CD4-positive, alpha-beta T cell treated with Interleukin-17A for 4 hours (primary cell): ENCODE results near the gene GAD2.
A peak's percentile ranks its signal among the peaks of the same experiment; 100 is the strongest.
"Not testable (repeated sequence)": the region's sequence is repeated elsewhere in the genome, so short reads cannot be mapped to it uniquely, and the experiment has no call there.

Experiments used
- DNase-seq: peaks from one replicate; pipeline ENCODE4 v3.0.0-alpha.2; 2020; ENCODE audit warnings: mixed read lengths

GAD2 gene

DNA sequence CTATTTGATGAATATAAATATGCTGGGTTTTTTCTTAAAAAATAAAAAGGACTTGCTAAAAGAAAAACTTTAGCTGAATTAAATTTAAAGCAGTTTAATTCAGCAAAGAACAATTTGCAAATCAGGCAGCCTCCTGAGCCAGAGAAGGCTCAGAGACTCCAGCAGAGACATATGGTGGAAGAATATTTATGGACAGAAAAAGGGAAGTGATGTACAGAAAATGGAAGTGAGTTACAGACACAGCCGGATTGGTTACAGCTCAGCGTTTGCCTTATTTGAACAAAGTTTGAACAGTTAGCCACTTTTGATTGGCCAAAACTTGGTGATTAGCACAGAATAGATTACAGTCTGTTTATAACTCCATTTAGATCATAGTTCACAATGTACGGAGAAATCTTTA lies 110.3 kb downstream of the GAD2 start:
- no peak for DNase-seq

GRCh38 chr10:26327811-26328210 lies 111.2 kb downstream of the GAD2 start:
- DNase-seq, result no peak

GRCh38 chr10:26331371-26331770 lies 114.8 kb downstream of the GAD2 start:
- no peak for DNase-seq

DNA sequence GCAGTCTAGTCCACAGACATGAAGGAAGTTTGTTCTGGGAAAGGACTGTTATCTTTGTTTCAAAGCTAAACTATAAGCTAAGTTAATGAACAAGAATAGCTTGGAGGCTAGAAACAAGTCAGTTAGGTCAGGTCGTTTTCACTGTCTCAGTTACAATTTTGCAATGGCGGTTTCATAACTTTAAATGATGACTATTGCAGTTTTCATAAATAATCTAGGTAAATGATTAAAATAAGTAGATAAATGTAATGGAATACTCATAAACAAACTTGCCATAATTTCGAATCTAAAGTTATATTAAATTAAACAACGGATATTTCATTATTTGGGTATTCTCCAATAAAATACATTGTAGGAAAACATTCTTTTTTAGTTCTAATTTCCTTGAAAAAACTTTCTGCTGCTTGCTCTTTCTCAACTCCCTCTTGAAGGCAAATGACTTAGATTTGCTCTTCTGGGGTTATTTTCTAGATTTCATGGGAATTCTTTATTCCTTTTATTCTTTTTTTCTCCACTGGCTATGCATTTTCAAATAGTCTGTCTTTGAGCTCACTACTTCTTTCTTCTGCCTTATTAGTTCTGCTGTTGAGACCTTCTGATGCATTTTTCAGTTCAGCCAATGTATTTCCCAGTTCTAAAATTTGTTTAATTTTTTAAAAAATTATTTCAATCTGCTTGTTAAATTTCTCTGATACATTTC lies 117.8 kb downstream of the GAD2 start:
- DNase-seq, result no peak

GRCh38 chr10:26334932-26335573 lies 118.5 kb downstream of the GAD2 start:
- peak; percentile 68 for DNase-seq

DNA sequence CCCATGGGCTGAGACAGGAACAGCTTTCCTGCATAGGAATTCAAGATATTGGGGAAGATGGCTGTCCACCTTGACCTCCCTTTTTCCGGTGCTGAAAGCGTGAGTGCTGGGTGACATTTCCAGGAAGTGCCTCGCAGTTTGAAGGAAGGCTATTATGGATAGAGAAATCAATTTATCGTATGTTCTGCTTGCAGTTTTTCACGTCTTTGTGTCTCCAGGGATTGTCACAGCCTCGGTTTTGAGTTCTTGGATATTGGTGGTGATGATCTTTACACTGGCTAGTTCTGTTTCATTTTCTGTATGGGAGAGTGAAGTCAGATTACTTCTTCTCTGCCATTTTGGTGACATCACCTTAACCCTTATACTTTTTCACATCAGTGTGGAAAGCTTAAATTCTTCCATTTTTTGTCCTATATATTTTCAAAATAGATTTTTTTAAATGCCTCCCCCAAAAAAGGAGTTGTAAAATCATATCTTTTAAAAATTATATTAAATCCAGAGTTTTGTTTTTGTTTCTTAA lies 119.1 kb downstream of the GAD2 start:
- no peak for DNase-seq

- DNase-seq, result no peak
Observed at GRCh38 chr10:26336979-26337378, 120.4 kb downstream of the GAD2 start.

DNA sequence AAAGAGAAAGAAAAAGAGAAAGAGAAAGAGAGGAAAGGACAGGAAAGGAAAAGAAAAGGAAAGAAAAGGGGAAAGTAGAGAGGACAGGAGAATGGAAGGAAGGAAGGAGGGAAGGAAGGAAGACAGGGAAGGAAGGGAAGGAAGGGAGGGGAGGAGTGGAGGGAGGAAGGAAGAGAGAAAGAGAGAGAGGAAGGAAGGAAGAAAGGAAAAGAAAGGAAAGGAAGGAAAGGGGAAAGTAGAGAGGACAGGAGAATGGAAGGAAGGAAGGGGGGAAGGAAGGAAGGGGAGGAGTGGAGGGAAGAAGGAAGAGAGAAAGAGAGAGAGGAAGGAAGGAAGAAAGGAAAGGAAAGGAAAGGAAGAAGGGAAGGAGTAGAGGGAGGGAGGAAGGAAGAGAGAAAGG lies 125.1 kb downstream of the GAD2 start:
- no peak for DNase-seq

- DNase-seq, result not testable (repeated sequence)
Observed at GRCh38 chr10:26348821-26349417, 132.3 kb downstream of the GAD2 start.
